MCF 10A (cell line): ENCODE data around the gene LRRC36. TPM values are rescaled to one million over a fixed set of nuclear protein-coding genes. Genes with fewer than 3 reads are reported as not detected.

Experiments
- BruUV-seq: library from RNA; stranded (reverse); fragments of 400-500 nt; replicated peaks from 2 replicates; lab custom pipeline; 2021; lab: Mats Ljungman, UMichigan
- CTCF ChIA-PET: fragments of 300-600 bp; sonication (Branson Sonifier 250); formaldehyde crosslinking; extraction: SDS; loops from one replicate; lab custom pipeline; 2021; ENCODE audit warnings: antibody characterized with exemption, inconsistent platforms; lab: Yijun Ruan, JAX
- POLR2A ChIA-PET: fragments of 300-600, 350-650 bp; sonication (Branson Sonifier 250); formaldehyde crosslinking; extraction: SDS; loops from one replicate; lab custom pipeline; 2020; ENCODE audit warnings: antibody characterized with exemption, inconsistent platforms; lab: Yijun Ruan, JAX
- DNase-seq: peaks from one replicate; pipeline ENCODE4 v3.0.0-alpha.2; 2018; ENCODE audit not compliant: unreplicated experiment
- H3K27ac Mint-ChIP-seq: one replicate; pipeline ENCODE4 v1.8.0; 2022; ENCODE audit warnings: mild to moderate bottlenecking, low read depth, mixed read lengths; ENCODE audit not compliant: unreplicated experiment
- H3K27me3 Mint-ChIP-seq: one replicate; pipeline ENCODE4 v1.8.0; 2022; ENCODE audit warnings: mixed read lengths; ENCODE audit not compliant: insufficient read depth, unreplicated experiment
- H3K36me3 Mint-ChIP-seq: one replicate; pipeline ENCODE4 v1.8.0; 2022; ENCODE audit warnings: mild to moderate bottlenecking, moderate library complexity, mixed read lengths; ENCODE audit not compliant: insufficient read depth, unreplicated experiment
- H3K4me1 Mint-ChIP-seq: one replicate; pipeline ENCODE4 v1.8.0; 2022; ENCODE audit warnings: mixed read lengths; ENCODE audit not compliant: insufficient read depth, unreplicated experiment
- H3K4me3 Mint-ChIP-seq: one replicate; pipeline ENCODE4 v1.8.0; 2022; ENCODE audit warnings: mild to moderate bottlenecking, moderate library complexity, mixed read lengths; ENCODE audit not compliant: unreplicated experiment
- H3K9me3 Mint-ChIP-seq: one replicate; pipeline ENCODE4 v1.8.0; 2022; ENCODE audit warnings: mixed read lengths; ENCODE audit not compliant: unreplicated experiment
- intact Hi-C: fragments of 100-400 bp; cut with micrococcal nuclease; formaldehyde crosslinking; loops from 2 replicates; pipeline ENCODE4 v1.14.1; 2022
- total RNA-seq: library from RNA; stranded (reverse); gene quantifications from 2 replicates; pipeline ENCODE4 v1.2.3, GENCODE V29; 2022
- TF ChIP-seq, protein P1 (sequence below): fragments of 200-600 bp; IDR thresholded peaks from one replicate; pipeline ENCODE4 v1.8.0; 2022; ENCODE audit warnings: antibody characterized with exemption, mild to moderate bottlenecking; ENCODE audit not compliant: unreplicated experiment

Gene LRRC36
- total RNA-seq, 1 experiment from 2014 or later = not detected

DNA sequence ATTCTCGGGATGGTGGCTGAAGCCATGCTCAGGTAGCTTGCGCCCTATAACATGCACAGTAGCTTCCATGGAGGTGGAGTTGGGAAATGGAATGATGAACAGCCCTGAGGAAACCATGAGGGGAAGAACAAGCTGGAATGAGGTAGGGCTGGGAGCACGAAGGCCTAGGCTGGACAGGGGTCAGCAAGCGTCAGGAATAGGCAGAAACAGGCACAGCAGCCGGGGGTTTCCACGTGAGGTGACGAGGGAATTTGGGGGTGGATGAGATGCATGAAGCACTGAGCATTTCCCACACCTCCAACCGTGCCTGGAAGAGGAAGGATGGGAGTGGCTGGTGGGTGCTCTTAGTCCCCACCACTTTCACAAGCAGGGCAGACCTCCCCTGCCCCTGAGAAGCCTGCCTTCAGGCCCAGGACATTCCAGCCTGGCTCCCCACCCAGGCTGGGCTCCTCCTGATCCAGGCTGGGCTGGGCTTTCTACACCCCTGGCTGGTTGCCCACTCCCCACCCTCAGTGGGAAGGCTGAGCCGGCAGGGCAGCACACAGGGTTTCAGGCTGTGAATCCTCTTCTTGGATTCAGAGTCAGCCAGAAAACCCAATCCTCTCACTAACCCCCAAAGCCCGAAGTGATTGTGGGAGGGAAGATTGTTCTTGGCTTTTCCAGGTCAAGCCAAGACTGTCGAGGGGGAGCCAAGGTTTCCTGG is 25.4 kb upstream of the LRRC36 start:
- CTCF ChIA-PET = no interaction called here
- TF ChIP-seq, protein P1, sequence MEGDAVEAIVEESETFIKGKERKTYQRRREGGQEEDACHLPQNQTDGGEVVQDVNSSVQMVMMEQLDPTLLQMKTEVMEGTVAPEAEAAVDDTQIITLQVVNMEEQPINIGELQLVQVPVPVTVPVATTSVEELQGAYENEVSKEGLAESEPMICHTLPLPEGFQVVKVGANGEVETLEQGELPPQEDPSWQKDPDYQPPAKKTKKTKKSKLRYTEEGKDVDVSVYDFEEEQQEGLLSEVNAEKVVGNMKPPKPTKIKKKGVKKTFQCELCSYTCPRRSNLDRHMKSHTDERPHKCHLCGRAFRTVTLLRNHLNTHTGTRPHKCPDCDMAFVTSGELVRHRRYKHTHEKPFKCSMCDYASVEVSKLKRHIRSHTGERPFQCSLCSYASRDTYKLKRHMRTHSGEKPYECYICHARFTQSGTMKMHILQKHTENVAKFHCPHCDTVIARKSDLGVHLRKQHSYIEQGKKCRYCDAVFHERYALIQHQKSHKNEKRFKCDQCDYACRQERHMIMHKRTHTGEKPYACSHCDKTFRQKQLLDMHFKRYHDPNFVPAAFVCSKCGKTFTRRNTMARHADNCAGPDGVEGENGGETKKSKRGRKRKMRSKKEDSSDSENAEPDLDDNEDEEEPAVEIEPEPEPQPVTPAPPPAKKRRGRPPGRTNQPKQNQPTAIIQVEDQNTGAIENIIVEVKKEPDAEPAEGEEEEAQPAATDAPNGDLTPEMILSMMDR = no peak
- POLR2A ChIA-PET = no interaction called here
- Mint-ChIP-seq H3K9me3 (no peaks in the 10 kb centered on the region), H3K27ac (no peak overlapping the region), H3K4me1 (peaks cover 5% of the 10 kb centered on the region), H3K27me3 (no peaks in the 10 kb centered on the region), H3K36me3 (no peaks in the 10 kb centered on the region), H3K4me3 (no peak overlapping the region)
- no peak for DNase-seq
- no TSS peak for BruUV-seq
- intact Hi-C loops = no loop called here

DNA sequence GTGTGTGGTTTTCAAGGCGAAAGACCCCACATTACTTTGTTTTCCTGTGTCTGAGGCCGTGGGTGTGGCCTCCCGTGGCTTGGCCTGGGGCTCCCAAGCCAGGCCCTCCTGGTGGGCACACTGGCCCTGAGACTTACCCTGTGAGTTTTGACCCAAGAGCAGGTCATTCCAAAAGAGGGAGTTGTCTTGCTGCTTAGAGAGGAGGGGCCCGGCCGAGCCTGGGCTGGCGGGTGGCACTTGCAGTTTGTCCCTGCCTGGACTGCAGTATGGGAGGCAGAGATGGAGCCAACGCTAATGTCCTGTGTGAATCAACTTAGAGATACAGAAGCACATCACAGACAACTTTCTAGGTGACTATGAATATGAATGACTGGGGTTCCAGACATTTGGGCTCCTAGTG is 24.5 kb upstream of the LRRC36 start:
- Mint-ChIP-seq H3K27me3 (no peaks in the 10 kb centered on the region), H3K4me1 (no peaks in the 10 kb centered on the region), H3K9me3 (no peaks in the 10 kb centered on the region), H3K27ac (no peak overlapping the region), H3K4me3 (no peak overlapping the region), H3K36me3 (no peaks in the 10 kb centered on the region)
- ChIA-PET POLR2A (no interaction called here), CTCF (no interaction called here)
- no peak for DNase-seq
- intact Hi-C loops = no loop called here
- TF ChIP-seq, protein P1 = no peak
- no TSS peak for BruUV-seq

DNA sequence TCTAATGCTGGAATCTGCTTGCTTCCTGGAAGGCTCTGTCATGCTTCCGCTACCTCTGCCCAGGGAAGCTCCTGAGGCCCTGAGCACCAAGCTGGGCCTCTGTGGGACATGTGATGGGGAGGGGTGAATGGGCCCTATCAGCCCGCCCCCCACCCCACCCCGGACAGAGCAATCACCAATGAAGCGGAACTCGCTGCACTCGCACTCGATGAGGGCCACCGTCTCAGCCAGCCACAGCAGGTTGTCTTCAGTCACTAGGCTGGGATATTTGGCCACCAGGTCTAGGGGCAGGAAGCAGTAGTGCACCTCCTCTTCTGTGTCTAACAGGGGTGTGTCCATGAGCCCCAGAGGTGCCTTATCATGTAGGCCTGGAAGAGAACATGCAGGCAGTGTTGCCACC is 23.6 kb upstream of the LRRC36 start:
- Mint-ChIP-seq H3K27ac (no peak overlapping the region), H3K4me1 (no peaks in the 10 kb centered on the region), H3K4me3 (no peak overlapping the region), H3K36me3 (no peaks in the 10 kb centered on the region), H3K9me3 (no peaks in the 10 kb centered on the region), H3K27me3 (peaks cover under 1% of the 10 kb centered on the region)
- no peak for DNase-seq
- intact Hi-C loops = no loop called here
- ChIA-PET CTCF (no interaction called here), POLR2A (no interaction called here)
- TF ChIP-seq, protein P1 = no peak
- BruUV-seq = no TSS peak

DNA sequence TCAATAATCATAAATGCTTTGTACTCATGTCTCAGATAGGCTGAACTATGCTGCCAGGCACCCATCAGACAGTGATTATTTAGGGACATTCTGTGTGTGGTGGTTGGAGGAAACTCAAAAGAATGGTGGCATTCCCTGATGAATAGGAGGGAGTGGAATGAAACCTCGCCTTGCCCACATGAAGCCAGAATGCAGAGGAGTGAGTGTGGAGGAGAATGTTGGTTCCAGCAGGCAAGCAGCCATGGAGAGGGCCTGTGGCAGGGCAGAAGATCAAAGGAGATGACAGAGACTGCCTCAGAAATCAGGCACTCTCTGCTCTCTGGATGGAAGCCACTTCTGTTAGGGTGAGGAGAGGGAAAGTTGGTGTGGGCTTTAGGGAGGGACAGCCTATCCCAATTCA is 22.6 kb upstream of the LRRC36 start:
- BruUV-seq = no TSS peak
- Mint-ChIP-seq H3K4me3 (no peak overlapping the region), H3K9me3 (no peaks in the 10 kb centered on the region), H3K27ac (no peak overlapping the region), H3K27me3 (peaks cover 11% of the 10 kb centered on the region), H3K36me3 (no peaks in the 10 kb centered on the region), H3K4me1 (no peaks in the 10 kb centered on the region)
- CTCF ChIA-PET = no interaction called here
- TF ChIP-seq, protein P1 = no peak
- intact Hi-C loops = no loop called here
- DNase-seq = no peak
- POLR2A ChIA-PET = no interaction called here
